Ectodermal cell (in vitro differentiated cells): ENCODE results near the gene TBCCD1.
"Not testable (repeated sequence)": the region's sequence is repeated elsewhere in the genome, so short reads cannot be mapped to it uniquely, and the experiment has no call there.

Experiments used
- H3K27ac ChIP-seq: 2 replicates; pipeline ENCODE4 v1.7.0; 2013; ENCODE audit warnings: mild to moderate bottlenecking, low read depth, low read length; ENCODE audit not compliant: insufficient read depth, poor library complexity, severe bottlenecking
- H3K27me3 ChIP-seq: 2 replicates; pipeline ENCODE4 v1.7.0; 2013; ENCODE audit warnings: mild to moderate bottlenecking, low read length; ENCODE audit not compliant: insufficient read depth, control insufficient read depth, poor library complexity, severe bottlenecking
- H3K36me3 ChIP-seq: one replicate; pipeline ENCODE4 v1.7.0; 2013; ENCODE audit warnings: low read length; ENCODE audit not compliant: control insufficient read depth, insufficient read depth
- H3K4me1 ChIP-seq: one replicate; pipeline ENCODE4 v1.7.0; 2013; ENCODE audit warnings: low read length; ENCODE audit not compliant: control insufficient read depth, insufficient read depth
- H3K4me3 ChIP-seq: 2 replicates; pipeline ENCODE4 v1.7.0; 2013; ENCODE audit warnings: low read depth, low read length, control low read depth; ENCODE audit not compliant: insufficient read depth
- H3K9me3 ChIP-seq: 2 replicates; pipeline ENCODE4 v1.7.0; 2013; ENCODE audit warnings: mild to moderate bottlenecking, low read length, moderate library complexity; ENCODE audit not compliant: control insufficient read depth
- WGBS, 2 experiments: methylation state at CpG; one replicate each; pipeline ENCODE4 v1.1.7; 2013; ENCODE audit warnings: missing lambda C conversion rate in 2 of 2; 5-methylcytosine and 5-hydroxymethylcytosine counted together

TBCCD1 gene

DNA sequence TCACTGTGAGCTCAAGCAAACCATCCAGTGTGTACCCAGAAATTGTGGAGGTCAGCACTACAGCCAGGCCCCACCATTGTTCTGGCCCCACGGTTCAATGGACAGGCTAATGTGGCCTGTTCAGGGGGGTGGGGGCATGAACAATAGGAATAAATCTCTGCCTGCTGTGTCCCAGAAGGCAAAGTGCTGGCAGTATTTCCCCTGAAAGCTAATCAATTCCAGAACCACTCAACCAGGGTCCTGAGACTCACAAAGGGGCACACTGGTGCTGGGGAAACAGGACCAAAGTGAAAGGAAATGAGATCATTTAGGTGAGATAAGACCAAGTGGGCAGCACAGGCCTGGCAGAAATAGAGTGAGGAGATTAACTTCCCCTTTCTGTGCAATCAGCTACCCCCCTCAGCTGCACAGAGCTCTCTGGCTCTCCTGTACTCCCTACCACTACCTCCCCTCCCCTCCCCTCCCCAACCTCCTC, 34.5 kb downstream of the TBCCD1 start:
- H3K27me3 ChIP-seq: no peaks in the 10 kb centered on the region
- WGBS, 2 experiments: 0 to 2% methylated on average over 1 of the region's 1 CpG
- peak overlapping the region; percentile 22 for H3K27ac ChIP-seq
- H3K9me3 ChIP-seq: no peaks in the 10 kb centered on the region
- H3K4me3 ChIP-seq: no peak overlapping the region
- no peaks in the 10 kb centered on the region for H3K36me3 ChIP-seq
- H3K4me1 ChIP-seq: peaks cover 25% of the 10 kb centered on the region

DNA sequence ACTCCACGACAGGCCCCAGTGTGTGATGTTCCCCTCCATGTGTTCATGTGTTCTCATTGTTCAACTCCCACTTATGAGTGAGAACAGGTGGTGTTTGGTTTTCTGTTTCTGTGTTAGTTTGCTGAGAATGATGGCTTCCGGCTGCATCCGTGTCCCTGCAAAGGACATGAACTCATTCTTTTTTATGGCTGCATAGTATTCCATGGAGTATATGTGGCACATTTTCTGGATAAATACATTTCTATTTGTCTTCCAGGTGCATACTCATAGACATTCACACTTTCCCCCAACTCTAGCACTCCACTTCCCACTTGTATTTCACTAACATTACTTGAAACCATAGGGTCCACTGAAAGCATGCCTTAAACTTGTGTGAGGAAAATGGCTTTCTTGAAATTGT, 35.4 kb downstream of the TBCCD1 start:
- H3K4me3 ChIP-seq, H3K36me3 ChIP-seq, H3K27me3 ChIP-seq, H3K27ac ChIP-seq, H3K9me3 ChIP-seq: not testable (repeated sequence)
- H3K4me1 ChIP-seq: peaks cover 25% of the 10 kb centered on the region
- 95 to 97% methylated on average over 3 of the region's 3 CpGs for WGBS, 2 experiments

DNA sequence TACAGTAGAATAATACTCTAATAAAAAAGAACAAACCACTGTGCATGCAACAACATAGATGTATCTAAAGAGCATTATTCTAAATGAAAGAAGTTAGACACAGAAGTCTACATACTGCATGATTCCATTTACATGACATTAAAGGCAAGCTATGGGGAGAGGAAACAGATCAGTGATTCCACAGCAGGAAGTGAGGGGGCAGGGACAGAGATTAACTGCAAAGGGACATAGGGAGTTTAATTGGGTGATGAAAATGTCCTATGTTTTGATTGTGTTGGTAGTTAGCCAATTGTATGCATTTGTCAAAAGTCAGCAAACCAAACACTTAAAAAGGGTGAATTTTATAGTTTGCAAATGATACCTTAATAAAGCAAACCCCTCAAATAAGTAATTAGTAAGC, 36.7 kb downstream of the TBCCD1 start:
- Histone ChIP-seq H3K4me3 (no peak overlapping the region), H3K4me1 (peaks cover 25% of the 10 kb centered on the region), H3K9me3 (no peaks in the 10 kb centered on the region), H3K27ac (no peak overlapping the region), H3K36me3 (no peaks in the 10 kb centered on the region), H3K27me3 (no peaks in the 10 kb centered on the region)

GRCh38 chr3:186529201-186529999, 37.7 kb downstream of the TBCCD1 start:
- Histone ChIP-seq H3K27me3 (no peaks in the 10 kb centered on the region), H3K27ac (no peak overlapping the region), H3K4me3 (no peak overlapping the region), H3K36me3 (no peaks in the 10 kb centered on the region), H3K4me1 (peaks cover 25% of the 10 kb centered on the region), H3K9me3 (no peaks in the 10 kb centered on the region)
- WGBS, 2 experiments: 87% methylated on average over 11 of the region's 11 CpGs

- H3K36me3 ChIP-seq: no peaks in the 10 kb centered on the region
- no peak overlapping the region for H3K27ac ChIP-seq
- no peak overlapping the region for H3K4me3 ChIP-seq
- H3K4me1 ChIP-seq: peaks cover 24% of the 10 kb centered on the region
- 90 to 91% methylated on average over 6 of the region's 6 CpGs for WGBS, 2 experiments
- H3K27me3 ChIP-seq: no peaks in the 10 kb centered on the region
- no peaks in the 10 kb centered on the region for H3K9me3 ChIP-seq
Observed at GRCh38 chr3:186526256-186526606, 40.9 kb downstream of the TBCCD1 start.

GRCh38 chr3:186525369-186526255, 41.5 kb downstream of the TBCCD1 start:
- H3K36me3 ChIP-seq: no peaks in the 10 kb centered on the region

DNA sequence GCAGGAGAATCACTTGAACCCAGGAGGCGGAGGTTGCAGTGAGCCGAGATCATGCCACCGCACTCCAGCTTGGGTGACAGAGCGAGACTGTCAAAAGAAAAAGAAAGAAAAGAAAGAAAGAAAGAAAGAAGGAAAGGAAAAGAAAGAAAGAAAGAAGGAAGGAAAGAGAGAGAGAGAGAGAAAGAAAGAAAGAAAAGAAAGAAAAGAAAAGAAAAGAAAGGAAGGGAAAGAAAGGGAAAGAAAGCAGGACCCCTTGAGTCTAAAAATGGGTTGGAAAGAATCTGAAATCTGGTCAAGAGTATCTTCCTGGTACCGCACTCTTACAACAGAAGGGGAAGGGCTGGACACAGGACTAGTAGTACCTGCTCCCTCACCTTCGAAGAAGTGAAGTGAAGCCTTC, 42.5 kb downstream of the TBCCD1 start:
- Histone ChIP-seq H3K9me3 (no peaks in the 10 kb centered on the region), H3K27me3 (no peaks in the 10 kb centered on the region), H3K36me3 (no peaks in the 10 kb centered on the region), H3K27ac (no peak overlapping the region), H3K4me1 (peaks cover 17% of the 10 kb centered on the region), H3K4me3 (no peak overlapping the region)
- 95 to 96% methylated on average over 6 of the region's 6 CpGs for WGBS, 2 experiments

More at GRCh38 chr3:186525369-186526255, 41.5 kb downstream of the TBCCD1 start:
- Histone ChIP-seq H3K9me3 (no peaks in the 10 kb centered on the region), H3K4me1 (peaks cover 25% of the 10 kb centered on the region), H3K27me3 (no peaks in the 10 kb centered on the region), H3K27ac (no peak overlapping the region), H3K4me3 (no peak overlapping the region)
- WGBS, 2 experiments: 87 to 90% methylated on average over 8 to 9 of the region's 9 CpGs

DNA sequence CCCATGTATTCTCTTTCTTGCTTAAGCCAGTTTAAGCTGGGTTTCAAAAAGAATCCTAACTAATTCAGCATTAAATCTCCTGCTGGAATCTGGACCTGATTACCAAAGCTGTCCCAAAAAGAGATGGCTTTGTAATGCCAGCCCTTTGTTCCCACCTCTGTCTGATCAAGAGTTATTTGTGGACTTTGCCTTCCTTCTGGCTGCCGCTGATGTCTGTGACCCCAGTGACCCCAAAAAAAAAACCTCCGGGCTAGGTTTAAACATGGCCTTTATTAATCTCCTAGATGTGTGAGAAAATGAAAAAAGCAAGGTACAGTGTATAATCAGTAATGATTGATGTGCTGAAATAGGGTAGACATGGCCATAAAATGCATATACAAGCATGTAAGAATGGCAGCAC, 43.7 kb downstream of the TBCCD1 start:
- Histone ChIP-seq H3K9me3 (no peaks in the 10 kb centered on the region), H3K36me3 (no peaks in the 10 kb centered on the region), H3K27ac (no peak overlapping the region), H3K4me1 (peaks cover 13% of the 10 kb centered on the region), H3K27me3 (no peaks in the 10 kb centered on the region), H3K4me3 (no peak overlapping the region)
- 88 to 92% methylated on average over 2 of the region's 2 CpGs for WGBS, 2 experiments

DNA sequence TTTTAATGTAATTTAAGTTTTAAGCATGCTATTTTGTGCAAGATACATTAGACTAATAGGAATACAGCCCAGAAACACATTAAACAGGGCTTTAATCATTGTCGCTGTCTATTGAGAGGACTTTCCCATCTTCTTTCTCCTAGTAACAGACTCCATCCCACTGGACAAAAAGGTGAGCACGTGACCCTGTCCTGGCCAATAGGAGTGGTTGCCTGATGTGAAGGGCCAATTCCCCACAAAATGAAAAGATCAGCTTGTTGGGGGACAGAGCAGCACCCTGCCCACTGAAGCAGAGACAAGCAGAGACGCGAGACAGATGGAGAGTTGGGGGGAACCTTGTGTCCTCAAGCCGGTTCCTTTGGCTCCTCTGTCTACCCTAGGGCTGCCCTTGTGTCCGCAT, 44.1 kb downstream of the TBCCD1 start:
- H3K9me3 ChIP-seq: no peaks in the 10 kb centered on the region
- peaks cover 13% of the 10 kb centered on the region for H3K4me1 ChIP-seq
- no peak overlapping the region for H3K27ac ChIP-seq
- H3K27me3 ChIP-seq: no peaks in the 10 kb centered on the region
- WGBS, 2 experiments: 91 to 92% methylated on average over 6 of the region's 6 CpGs
- no peaks in the 10 kb centered on the region for H3K36me3 ChIP-seq
- H3K4me3 ChIP-seq: no peak overlapping the region
